NCI-H2107 treated with DMSO at 0.1 percent for 48 hours (cell line): ENCODE results near the gene TSC2.
"Not testable (repeated sequence)": the region's sequence is repeated elsewhere in the genome, so short reads cannot be mapped to it uniquely, and the experiment has no call there.

Source experiments
- DNase-seq: peaks from one replicate; lab custom pipeline; 2025; ENCODE audit not compliant: unreplicated experiment; lab: John Stamatoyannopoulos, UW

TSC2 gene

DNA sequence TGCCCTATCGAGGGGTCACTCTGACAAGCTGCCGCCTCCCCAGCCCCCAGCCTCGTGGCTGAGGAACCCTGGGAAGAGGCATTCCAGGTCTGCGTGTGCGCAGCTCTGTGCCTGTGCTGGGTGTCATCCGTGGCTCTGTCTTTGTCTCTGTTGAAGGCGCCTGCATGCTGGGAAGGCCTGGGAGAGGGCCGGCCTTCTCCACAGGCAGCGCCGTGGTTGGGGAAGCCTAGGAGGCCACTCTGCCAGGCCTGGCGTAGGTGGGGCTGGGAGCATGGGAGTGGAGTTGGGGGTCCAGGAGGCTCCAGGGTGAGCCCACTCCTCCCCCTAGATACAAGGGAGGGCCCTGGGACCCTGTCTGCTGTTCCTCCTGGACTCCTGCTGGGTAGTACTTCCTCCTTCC, 17.7 kb upstream of the TSC2 start:
- no peak for DNase-seq

- DNase-seq, result no peak
These were observed 16.7 kb upstream of the TSC2 start for GRCh38 chr16:2031081-2031577.

- DNase-seq, result no peak
These were observed 15.3 kb upstream of the TSC2 start for GRCh38 chr16:2032285-2033056.

GRCh38 chr16:2033057-2033908, 14.5 kb upstream of the TSC2 start:
- DNase-seq, result no peak

- not testable (repeated sequence) for DNase-seq
These were observed 13.7 kb upstream of the TSC2 start for GRCh38 chr16:2033909-2034695.

DNA sequence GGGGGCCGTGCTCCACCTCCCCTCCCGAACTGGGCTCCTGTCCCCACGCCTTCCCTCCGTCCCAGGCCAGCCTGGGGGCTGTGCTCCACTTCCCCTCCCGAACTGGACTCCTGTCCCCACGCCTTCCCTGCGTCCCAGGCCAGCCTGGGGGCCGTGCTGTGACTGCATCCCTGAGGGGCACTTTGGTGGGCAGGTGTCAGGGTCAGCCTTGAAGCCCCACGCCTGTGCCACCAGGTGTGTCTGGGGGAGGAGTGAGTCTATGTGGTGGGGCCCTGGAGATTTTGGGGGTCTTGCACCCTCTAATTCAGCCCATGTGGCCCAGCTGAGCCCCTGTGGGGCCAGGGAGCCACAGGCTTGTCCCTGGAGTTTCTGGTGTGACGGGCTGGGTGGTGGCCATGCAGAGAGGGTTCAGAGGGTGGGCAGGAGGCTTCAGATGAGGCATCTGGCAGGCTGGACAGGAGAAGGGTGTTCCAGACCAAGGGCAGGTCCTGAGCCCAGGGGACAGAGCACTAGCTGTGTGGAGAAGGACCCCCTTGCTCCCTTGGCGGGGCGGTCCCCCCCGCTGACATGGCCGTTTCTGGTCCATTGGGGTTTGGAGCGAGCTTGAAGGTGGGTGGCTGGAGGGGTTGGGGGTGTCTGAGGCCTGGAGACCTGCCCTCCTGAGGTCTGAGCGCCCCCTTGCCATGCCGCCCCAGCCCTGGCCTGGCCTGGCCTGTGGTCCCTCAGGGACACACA, 12.9 kb upstream of the TSC2 start:
- DNase-seq, result no peak

DNA sequence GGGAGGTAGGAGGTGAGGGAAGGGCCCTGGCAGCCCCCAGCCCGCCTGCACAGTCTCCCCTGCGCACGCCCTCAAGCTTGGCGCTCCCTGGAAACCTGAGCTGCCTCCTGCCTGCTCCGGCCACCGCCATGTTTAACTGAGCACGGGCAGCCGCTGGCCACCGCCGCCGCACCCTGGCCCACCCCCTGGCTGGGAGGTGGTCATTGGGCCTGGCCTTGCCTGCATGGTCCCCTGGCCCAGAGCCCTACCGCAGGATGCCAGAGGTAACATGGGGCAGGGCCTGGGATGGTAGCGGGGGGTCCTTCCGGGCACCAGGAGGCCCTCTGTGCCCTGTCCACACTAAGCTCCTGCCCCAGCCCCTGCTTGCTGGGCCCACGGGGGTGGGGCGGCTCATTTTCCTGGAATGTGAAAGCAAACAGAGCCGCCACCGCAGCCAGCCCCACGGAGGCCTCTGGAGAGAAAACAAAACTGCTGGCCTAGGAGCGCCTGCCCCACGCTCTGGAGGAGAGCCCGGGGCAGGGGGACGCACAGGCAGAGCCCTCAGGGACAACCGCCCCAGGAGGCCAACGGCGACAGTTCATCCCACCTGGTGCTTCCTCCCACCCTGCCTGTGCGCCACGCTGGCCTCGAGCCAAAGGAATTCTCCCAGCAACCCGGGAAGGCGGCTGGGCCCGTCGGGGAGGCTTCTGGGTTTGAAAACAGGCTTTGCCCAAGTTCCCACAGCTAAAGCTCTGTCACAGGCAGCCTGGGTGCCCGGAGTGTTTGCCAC, 12.2 kb upstream of the TSC2 start:
- DNase-seq, result peak; percentile 77

DNA sequence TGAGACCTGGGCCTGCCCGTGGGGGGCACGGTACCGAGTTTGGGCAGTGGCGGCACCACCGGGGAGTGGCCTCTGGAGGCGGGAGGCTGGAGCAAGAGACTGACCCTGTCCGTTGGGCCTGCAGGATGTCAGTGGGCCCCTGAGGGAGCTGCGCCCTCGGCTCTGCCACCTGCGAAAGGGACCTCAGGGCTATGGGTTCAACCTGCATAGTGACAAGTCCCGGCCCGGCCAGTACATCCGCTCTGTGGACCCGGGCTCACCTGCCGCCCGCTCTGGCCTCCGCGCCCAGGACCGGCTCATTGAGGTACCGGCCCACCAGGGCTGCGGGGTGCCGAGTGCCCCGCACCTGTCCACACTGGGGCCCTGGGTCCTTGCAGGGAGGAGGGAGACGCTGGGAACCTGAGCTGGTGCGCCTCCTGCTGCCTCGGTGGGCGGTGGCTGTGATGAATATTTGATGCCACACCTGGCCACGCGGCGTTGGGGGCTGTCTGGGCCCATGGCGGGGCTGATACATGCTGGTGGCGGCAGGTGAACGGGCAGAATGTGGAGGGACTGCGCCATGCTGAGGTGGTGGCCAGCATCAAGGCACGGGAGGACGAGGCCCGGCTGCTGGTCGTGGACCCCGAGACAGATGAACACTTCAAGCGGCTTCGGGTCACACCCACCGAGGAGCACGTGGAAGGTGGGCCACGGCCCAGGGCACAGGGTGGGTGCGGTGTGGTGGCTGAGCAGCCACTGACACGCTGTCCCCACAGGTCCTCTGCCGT, 11.4 kb upstream of the TSC2 start:
- peak; percentile 14 for DNase-seq

- DNase-seq, result no peak
These were observed 10.7 kb upstream of the TSC2 start for GRCh38 chr16:2037115-2037514.

GRCh38 chr16:2037647-2038381, 10.0 kb upstream of the TSC2 start:
- DNase-seq, result no peak

- no peak for DNase-seq
These were observed 9.2 kb upstream of the TSC2 start for GRCh38 chr16:2038382-2039231.

GRCh38 chr16:2039274-2040031, 8.3 kb upstream of the TSC2 start:
- peak; percentile 9 for DNase-seq

DNA sequence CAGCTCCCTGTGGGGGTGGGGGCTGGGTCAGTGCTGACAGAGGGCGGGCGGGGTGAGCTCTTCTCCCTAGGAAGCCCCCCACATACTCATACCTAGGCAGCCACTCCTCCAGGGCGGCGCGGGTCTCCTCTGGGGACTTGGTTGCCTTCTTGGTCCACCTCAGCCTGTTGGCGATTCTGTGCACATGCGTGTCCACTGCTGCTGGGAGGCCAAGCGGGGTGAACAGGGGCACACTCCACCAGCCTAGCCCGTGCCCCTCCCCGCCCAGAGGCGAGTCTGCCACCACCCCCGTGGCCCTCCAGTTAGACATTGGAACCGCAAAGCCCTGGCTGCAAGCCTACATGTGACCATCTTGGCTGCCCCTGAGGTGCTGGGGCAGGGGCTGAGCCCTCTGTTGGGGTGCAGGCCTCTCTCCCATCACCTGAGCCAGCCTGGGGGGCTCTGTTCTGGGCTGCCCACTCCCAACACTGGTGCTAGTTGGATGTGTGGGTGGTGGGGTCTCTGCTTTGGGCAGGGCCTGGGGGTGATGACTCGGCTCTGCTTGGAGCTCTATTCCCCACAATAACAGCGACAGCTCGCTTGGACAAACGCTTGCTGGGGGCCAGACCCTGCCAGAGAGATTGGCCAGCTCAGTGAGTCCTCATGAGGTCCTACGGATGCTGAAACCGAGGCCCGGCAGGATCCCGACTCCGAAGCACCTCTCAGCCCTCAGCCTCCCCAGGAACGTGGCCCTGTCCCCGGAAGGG, 7.6 kb upstream of the TSC2 start:
- DNase-seq, result no peak

DNA sequence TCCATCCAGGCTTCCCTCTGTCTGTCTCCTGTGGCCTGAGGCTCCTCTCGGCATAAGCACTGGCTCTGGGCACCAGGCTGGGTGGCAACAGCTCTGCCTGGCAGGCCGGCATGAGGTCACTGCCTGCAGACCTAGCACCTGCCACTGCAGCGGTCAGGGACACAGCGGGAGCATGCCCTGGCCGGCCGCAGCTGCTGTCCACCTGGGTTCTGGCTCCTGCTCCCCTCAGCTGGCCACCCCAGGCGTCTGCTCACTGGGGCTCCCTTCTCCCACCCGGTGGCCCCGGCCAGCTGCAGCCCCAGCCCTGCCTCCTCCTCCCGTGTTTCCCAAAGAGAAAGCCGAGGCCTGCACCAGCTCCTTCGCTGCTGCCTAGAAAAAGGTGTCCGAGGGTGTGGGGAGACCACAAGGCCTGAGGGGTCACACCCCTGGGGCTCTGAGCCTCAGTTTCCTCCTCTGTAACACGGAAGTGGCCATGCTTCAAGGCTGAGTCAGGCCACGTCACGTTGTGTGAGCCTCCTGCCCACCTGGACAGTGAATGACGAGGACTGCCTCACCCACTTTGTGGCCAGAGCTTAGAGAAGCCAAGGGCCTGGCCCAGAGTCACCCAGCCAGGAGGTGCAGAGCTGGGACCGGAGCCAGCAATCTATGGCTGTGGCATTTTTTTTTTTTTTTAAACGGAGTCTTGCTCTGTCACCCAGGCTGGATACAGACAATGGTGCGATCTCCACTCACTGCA, 6.8 kb upstream of the TSC2 start:
- peak; percentile 28 for DNase-seq

GRCh38 chr16:2042171-2042985, 5.4 kb upstream of the TSC2 start:
- peak; percentile 95 for DNase-seq
